Measurements from ENCODE around the gene BIRC7.

BIRC7 gene
- total RNA-seq = 0 reads per million in 2 donors

- DNase-seq = no peak
Measured at GRCh38 chr20:63235399-63235983, at the start of gene BIRC7. BIRC7 (plus strand) TSS chr20:63235905; CDS start chr20:63236097, 192 bp downstream.

- no peak for DNase-seq
Measured at GRCh38 chr20:63186084-63186483, 49.6 kb upstream of the BIRC7 start.

GRCh38 chr20:63186528-63187316, 49.0 kb upstream of the BIRC7 start:
- no peak for DNase-seq

GRCh38 chr20:63187338-63188158, 48.2 kb upstream of the BIRC7 start:
- DNase-seq = no peak

GRCh38 chr20:63188159-63188442, 47.6 kb upstream of the BIRC7 start:
- DNase-seq = no peak

GRCh38 chr20:63188641-63189321, 46.9 kb upstream of the BIRC7 start:
- DNase-seq = no peak

GRCh38 chr20:63189322-63189642, 46.4 kb upstream of the BIRC7 start:
- no peak for DNase-seq

- DNase-seq = no peak
Measured at GRCh38 chr20:63189846-63190559, 45.7 kb upstream of the BIRC7 start.

- DNase-seq = no peak
Measured at GRCh38 chr20:63190828-63191227, 44.9 kb upstream of the BIRC7 start.

- no peak for DNase-seq
Measured at GRCh38 chr20:63191400-63191799, 44.3 kb upstream of the BIRC7 start.

GRCh38 chr20:63192721-63193120, 43.0 kb upstream of the BIRC7 start:
- DNase-seq = no peak

GRCh38 chr20:63194007-63194796, 41.5 kb upstream of the BIRC7 start:
- DNase-seq = no peak

GRCh38 chr20:63194797-63195173, 40.9 kb upstream of the BIRC7 start:
- no peak for DNase-seq

GRCh38 chr20:63196768-63197470, 38.8 kb upstream of the BIRC7 start:
- no peak for DNase-seq

GRCh38 chr20:63198606-63199005, 37.1 kb upstream of the BIRC7 start:
- DNase-seq = no peak

GRCh38 chr20:63202021-63202420, 33.7 kb upstream of the BIRC7 start:
- no peak for DNase-seq

- DNase-seq = no peak
Measured at GRCh38 chr20:63202811-63203526, 32.7 kb upstream of the BIRC7 start.

GRCh38 chr20:63204362-63204761, 31.3 kb upstream of the BIRC7 start:
- DNase-seq = no peak

GRCh38 chr20:63205896-63206295, 29.8 kb upstream of the BIRC7 start:
- no peak for DNase-seq

GRCh38 chr20:63206878-63207277, 28.8 kb upstream of the BIRC7 start:
- DNase-seq = no peak

Measured in T-helper 2 cell (primary cell).